Ishikawa (cell line): ENCODE results near the gene RNPEPL1.

Source experiments
- CEBPB ChIP-seq: IDR thresholded peaks from 2 replicates; pipeline ENCODE4 v1.6.1; 2012
- CREB1 ChIP-seq: IDR thresholded peaks from 2 replicates; pipeline ENCODE4 v1.6.1; 2012; ENCODE audit warnings: low read depth
- EP300 ChIP-seq: IDR thresholded peaks from 2 replicates; pipeline ENCODE4 v1.6.1; 2012; ENCODE audit warnings: borderline replicate concordance
- TAF1 ChIP-seq: IDR thresholded peaks from 2 replicates; pipeline ENCODE4 v1.6.1; 2012; ENCODE audit warnings: low read depth, mild to moderate bottlenecking
- TEAD4 ChIP-seq: IDR thresholded peaks from 2 replicates; pipeline ENCODE4 v1.6.1; 2012
- ZBTB7A ChIP-seq: IDR thresholded peaks from 2 replicates; pipeline ENCODE4 v1.6.1; 2012; ENCODE audit warnings: low read depth
- TF ChIP-seq, protein P1 (sequence below): IDR thresholded peaks from 2 replicates; pipeline ENCODE4 v1.6.1; 2012
- TF ChIP-seq, protein P2 (sequence below): IDR thresholded peaks from 2 replicates; pipeline ENCODE4 v1.6.1; 2012; ENCODE audit warnings: low read depth, mild to moderate bottlenecking

DNA sequence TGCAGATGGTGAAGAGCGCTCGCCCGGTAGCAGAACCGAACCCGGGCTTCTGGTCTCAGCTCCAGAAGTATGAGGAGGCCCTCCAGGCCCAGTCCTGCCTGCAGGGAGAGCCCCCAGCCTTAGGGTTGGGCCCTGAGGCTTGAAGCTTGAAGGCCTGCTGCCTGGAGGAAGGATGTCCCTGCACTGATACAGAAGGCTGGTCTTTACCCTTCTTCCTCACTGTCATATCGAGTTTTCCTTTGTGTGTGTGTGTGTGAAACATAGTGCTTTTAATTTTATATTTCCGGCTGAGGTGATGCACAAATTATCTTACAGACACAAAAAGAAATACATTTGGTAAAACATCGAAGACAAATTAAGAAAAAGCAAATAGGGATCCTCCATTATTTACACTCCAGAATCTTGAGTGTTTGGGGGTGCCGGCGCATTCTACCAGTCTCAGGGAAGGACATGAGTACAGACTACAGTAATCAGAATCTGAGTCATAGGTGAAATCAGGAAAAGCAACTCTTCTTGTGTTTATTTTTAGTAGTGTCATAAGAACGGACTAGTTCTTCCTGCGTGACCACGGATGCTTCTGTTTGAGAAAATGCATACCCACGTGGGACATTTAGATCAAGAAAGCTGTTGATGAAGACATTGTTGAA lies 6.8 kb upstream of the RNPEPL1 start:
- TF ChIP-seq, protein P1, sequence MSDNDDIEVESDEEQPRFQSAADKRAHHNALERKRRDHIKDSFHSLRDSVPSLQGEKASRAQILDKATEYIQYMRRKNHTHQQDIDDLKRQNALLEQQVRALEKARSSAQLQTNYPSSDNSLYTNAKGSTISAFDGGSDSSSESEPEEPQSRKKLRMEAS = no peak
- TF ChIP-seq CEBPB (no peak), EP300 (no peak), TEAD4 (no peak), CREB1 (no peak), TAF1 (no peak), ZBTB7A (no peak)
- TF ChIP-seq, protein P2, sequence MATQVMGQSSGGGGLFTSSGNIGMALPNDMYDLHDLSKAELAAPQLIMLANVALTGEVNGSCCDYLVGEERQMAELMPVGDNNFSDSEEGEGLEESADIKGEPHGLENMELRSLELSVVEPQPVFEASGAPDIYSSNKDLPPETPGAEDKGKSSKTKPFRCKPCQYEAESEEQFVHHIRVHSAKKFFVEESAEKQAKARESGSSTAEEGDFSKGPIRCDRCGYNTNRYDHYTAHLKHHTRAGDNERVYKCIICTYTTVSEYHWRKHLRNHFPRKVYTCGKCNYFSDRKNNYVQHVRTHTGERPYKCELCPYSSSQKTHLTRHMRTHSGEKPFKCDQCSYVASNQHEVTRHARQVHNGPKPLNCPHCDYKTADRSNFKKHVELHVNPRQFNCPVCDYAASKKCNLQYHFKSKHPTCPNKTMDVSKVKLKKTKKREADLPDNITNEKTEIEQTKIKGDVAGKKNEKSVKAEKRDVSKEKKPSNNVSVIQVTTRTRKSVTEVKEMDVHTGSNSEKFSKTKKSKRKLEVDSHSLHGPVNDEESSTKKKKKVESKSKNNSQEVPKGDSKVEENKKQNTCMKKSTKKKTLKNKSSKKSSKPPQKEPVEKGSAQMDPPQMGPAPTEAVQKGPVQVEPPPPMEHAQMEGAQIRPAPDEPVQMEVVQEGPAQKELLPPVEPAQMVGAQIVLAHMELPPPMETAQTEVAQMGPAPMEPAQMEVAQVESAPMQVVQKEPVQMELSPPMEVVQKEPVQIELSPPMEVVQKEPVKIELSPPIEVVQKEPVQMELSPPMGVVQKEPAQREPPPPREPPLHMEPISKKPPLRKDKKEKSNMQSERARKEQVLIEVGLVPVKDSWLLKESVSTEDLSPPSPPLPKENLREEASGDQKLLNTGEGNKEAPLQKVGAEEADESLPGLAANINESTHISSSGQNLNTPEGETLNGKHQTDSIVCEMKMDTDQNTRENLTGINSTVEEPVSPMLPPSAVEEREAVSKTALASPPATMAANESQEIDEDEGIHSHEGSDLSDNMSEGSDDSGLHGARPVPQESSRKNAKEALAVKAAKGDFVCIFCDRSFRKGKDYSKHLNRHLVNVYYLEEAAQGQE = no peak
